ENCODE data around the gene HOXA2.

HOXA2 gene

DNA sequence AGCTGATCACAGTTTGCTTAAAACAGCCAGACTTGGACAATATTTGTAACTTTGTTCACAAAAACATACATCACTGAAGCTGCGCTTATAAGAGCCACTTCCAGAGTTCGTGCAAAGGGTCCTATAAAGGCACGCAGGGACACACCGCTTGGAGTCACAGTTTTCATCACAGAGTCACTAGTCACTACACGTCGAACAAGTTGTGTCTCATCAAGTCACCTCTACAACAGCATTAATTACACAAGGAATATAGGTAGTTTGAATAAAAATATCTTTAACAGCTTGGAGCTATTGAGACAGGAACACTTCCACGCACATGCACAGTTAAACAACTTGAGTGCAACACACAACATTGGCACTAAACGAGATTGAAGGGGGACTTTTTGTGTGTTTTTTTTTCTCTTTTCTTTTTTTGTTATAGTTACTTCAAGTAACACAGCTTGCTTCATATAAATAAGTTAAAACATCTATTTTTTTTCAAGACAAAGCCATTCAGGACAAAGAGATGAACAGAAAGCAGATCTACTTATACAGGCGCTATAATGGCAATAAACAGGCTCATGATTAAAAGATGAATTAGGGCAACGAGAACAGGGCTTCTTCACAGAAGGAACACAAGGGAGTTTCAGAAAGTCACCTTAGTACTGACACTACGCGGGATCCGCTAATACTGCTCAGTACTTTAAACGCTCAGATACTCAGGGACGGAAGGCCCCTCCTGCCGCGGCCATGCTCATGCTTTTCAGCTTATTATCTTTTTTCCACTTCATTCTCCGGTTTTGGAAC lies 38.8 kb upstream of the HOXA2 start:
- DNase-seq (ENCODE audit: low spot score), result no peak

DNA sequence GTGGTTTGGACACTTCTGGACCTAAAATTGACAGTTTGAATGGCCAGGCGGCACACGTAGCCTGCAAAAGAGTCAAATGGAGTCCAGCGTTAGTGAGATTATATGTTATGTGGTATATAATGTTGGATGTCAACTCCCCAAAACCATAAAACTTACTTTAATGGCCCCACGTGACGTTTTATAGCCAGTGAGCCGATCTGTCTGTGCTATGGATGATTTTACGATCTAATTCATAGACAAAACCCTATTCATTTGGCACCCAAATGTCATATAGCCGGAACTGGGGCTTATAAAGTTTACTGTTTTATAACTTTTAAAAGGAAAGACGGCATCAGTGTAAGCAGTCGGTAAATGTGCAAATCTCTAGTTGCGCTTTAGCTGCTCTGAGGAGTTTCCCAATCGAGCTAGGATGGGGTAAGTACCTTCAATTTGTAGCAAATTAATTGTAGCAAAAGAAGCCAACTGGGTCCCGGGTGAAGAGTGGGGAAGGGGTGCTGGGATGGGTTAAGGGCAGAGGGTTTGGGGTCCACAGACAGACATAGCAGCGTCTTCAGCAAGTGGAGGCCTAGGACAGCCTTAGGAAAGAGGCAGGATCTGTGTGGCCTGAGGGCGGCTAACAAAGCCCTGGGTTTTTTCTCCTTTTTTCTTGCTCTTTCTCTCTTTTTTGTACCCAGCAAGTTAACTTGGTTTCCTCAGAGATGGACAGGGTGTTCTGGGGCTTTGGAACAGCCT lies 37.8 kb upstream of the HOXA2 start:
- no peak for DNase-seq (ENCODE audit: low spot score)

DNA sequence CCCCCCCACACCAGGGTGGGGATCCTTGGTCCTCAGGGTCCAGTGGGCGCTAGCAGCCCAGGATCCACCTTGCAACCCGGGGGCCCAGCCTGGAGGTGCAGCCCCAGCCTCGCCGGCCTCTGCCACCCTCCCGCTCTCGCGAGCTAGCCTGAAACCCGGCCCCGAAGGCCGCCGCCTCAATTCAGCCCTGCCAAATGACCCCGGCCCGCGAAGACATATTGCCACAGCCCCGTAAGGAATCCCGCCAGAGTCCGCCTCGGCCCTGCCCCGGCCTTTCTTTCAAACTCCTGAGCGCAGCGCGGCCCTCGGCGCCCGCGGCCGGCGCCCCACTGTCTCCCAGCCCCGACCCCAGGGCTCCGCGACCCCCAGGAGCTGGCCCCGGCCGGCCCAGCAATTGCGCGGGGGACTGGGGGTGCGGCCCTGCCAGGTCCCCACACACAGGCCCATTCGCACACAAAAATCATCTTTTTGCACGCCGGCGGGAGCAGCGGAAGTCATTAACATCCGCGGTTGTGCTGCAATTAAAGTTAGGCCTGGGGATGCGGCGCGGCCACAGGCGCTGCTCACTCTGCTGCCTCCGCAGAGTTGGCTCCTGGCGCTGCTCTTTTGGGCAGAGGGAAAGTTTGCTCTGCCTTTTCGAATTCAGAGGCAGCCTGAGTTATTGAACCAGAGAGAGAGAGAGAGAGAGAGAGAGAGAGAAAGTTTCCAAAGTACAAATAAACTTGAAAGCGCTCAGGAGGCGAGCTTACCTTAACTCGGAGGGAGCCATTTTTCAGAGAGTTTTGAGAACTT lies 37.0 kb upstream of the HOXA2 start:
- no peak for DNase-seq (ENCODE audit: low spot score)

DNA sequence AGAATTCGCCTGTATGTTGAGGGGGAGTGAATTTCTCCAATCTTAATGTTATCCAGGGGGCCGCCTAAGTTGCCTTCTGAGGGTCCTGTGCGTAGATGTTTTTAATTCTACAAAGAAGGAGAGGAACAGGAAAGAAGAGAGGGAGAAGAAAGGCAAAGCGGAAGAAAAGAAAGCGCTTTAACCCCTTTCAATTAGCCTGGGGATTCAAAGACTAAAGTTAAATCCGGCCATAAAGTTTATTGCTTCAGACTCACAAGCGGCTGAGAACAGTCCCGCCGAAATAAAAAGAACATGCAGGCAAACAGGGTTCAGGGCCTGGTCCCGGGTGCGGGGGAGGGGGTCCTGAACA lies 36.5 kb upstream of the HOXA2 start:
- DNase-seq (ENCODE audit: low spot score), result no peak

DNA sequence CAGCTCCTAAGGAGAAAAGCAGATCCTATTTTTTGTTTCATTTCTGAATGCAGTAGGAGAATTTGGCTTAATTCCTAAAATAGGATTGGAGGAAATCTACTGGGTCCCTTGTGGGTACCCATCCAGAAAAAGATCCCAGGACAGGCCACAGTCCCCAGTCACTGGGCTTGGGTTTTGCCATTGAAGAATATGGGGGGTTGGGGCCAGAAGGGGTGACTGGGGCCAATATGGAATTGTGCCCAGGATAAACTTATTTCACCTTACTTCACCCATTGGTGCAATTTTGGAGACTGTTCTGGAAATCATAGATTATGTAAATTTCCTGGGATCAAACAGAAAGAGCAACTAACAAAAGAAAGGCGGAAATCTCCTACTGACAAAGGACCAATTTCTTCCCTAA lies 36.0 kb upstream of the HOXA2 start:
- DNase-seq (ENCODE audit: low spot score), result no peak

DNA sequence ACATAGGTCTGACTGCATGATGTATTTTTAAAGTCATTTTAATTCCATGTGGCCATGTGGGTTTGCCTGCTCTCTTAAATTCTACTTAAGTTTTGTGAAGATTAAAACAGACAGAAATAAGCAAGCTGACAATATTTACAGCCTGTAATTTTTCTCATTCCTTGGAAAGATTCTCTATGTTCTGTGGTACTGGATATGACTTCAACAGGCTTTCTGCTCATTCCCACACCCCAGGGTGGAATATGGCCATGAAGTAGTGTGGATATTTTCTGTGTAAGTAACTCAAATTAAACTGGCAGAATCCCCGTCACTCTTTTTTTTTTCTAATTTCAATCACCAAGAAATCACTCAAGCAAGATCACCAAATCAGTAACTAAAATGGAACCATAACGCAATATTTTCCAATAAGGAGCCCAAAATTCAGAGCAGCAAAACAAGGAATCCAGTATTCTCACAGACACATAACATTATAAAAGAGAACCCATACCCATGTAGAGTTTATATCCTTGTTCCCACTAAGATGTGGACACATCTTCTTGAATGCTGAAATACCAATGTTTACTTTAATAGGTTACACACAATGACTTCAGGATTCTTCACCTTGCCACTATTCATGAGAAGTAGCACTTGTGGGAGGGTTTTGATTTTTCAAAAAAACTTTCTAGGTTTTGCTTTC lies 35.3 kb upstream of the HOXA2 start:
- DNase-seq (ENCODE audit: low spot score), result no peak

DNA sequence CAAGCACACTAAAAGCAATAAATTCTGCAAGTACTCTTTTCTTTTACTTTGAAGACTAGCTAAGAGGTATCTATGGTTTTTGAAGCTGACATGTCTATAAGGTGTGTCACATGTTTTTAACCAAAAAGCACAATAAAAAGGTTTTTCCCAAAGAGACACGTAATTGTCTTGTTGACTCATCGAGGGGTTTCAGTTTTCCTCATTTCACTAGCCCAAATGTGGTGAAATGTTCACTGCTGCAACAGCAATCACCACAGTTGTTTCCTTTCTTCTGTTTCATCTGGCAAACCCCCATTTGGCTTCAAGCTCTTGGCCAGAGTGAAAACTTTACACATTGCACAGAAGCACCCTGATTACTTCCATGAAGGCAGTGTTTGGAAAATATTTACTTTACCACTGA lies 31.9 kb upstream of the HOXA2 start:
- DNase-seq (ENCODE audit: low spot score), result no peak

DNA sequence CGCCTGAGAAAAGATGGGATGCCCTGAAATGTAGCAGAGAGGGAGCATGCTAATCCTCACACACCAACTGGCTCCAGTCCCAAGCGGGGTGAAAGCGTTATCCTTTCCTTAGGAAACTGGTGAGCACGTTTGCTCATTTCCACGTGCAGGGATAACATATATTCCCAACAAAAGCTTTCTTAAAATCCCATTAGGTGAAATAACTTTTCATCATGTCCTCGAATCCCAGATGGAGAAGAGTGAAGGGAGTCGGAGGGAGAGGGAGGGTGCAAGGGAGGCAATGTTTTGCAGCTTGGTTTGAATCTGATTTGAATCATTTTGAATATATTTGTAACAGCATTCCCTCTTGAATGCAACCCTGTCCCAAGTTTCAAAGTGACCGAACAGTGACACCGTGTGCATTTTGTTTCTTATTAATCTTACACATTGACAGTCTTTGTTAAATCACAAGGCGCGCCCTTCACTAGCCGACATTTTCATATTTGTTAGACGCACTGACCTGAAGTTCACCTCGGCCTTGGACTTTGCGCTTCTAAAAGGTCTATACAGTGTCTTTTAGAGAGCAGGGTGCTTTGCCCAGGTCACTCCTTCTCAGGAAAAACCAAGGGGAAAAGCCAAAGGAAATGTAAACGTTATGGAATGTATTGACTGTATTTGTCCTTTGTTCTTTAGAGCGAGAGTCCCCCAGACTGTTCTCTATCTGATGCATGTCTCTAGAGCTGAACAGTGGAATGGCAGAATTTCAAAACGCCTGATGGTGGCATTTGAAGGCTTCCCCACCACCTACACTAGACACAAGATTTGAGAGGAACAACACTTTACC lies 31.1 kb upstream of the HOXA2 start:
- DNase-seq (ENCODE audit: low spot score), result no peak

DNA sequence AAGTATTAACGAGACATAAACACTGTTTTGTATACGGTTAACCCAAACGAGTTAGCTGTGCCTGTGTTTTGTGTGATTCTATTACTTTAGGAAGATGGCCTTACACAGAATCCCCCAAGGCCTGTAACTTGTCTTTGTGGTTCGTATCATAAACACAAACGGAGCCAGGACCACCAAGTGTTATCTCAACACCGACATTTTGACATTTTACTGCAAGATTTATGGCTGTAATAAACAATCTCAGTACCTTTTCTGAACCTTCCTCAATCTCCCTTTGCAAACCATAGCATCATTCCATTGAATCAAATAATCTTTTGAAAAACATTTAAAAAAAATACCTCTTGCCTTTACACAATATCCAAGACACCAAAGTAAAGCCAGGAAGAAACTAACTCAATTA lies 30.5 kb upstream of the HOXA2 start:
- DNase-seq (ENCODE audit: low spot score), result no peak

DNA sequence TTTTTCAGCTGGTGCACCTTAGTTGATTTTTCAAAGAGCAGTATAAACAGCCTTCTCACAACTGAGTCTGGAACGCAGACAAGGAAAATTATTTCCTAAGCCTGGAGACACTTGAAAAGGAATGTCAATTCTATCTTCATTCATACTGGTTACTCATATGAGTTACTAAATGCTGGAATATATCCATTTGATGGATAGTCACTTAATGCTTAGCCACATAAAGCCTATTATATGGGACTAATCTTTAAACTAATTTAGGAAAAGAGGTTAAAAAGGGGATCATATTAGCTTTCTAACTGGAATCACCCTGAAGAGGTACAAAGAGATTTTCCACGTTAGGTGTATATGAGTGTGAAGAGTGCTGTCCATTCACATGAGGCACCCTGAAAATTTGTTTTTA lies 29.7 kb upstream of the HOXA2 start:
- no peak for DNase-seq (ENCODE audit: low spot score)

DNA sequence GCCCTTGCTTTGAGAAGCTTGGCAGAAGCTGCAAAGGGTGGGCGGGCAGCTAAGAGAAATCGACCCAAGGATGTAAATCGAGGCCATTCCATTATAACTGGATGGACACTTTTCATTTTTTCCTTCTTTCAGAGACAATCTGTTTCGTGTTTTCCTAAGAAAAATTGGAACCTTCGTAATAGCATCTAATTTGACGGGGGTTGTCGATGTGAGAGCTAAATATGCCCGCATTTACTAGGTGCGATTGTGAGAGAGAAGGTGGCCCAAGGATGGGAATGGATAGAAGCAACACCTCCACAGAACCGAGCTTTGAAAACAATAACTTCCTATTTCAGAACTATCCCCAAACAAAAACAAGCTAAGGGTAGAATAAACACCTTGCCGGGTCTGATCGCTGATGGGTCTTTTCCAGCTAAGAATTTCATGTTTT lies 28.9 kb upstream of the HOXA2 start:
- DNase-seq (ENCODE audit: low spot score), result no peak

DNA sequence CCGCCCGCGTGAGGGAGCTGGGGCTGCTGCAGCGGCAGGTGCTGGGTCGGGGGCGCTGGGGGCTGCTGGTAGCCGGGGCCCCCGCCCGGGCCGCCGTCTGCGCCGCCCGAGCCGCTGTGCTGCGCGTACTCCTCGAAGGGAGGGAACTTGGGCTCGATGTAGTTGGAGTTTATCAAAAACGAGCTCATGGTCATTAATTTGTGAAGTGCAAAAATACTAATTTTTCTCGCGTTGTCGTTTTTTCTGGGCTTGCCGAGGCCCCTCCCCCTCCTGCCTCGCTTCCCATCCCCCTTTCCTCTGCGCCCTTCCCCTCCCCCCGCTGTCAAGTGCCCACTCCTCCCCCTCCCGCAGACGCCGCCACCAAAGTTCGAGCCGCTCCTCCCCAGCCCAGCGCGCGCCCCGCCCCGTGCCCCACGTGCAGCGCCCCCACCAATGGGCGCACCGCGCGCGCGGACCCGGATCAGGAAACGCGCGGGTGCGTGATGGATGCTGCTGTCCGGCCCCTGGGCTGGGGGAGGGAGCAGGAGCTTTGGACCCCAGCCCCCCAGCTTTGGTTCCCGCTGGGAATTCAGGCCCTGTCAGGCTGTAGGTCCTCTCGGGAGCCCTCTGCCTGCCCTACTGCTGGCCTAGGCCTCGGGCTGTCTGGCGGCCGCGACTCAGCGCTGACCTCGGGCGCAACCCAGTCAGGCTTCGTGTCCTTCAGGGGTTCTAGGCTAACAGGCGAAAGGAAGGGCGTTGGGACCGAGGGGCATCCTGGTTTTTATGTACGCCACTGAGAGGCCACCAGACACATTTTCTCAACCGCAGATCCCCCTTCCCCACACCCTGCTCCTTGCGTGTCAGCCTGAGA lies 28.3 kb upstream of the HOXA2 start, which contains the start of gene HOXA4:
Gene HOXA4, minus strand, starts transcription at position 218 of the 850 bp plus-strand sequence. Its CDS starts 24 bp downstream, at position 194.
- DNase-seq (ENCODE audit: low spot score), result peak; percentile 87

DNA sequence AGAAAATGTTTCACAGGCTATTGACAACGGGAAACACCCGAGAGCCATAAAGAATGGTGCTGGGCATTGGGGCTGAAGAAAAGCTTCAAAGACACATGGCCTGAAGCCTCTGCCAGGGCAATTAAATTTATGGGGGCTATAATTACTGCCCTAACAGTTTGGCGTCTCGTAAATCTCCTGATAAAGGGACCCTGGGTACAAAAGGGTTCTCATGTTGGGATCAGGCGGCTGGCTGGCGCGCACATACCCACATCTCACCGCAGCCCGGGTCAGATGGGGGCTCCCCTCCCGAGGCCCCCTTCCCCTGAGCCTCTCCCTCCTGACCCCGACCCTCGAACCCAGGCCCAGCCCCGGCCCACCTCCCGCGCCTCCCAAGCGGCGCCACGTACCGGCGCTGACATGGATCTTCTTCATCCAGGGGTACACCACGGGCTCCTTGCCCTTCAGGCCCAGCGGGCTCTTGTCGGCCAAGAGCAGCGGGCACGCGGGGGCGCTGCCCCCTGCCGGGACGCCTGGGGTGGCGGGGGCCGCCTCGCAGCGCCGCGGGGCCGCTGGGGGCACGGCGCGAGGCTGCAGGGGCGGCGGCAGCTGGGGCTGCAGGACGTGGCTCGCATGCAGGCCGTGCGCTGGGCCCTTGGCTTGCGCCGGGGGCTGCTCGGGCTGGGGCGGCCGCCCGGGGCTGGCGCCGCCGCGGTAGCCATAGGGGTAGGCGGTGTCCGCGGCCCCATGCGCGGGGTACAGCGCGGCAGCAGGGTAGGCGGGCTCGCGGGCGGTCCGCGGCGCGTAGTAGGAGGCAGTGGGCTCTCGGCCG lies 27.5 kb upstream of the HOXA2 start:
- DNase-seq (ENCODE audit: low spot score), result no peak

DNA sequence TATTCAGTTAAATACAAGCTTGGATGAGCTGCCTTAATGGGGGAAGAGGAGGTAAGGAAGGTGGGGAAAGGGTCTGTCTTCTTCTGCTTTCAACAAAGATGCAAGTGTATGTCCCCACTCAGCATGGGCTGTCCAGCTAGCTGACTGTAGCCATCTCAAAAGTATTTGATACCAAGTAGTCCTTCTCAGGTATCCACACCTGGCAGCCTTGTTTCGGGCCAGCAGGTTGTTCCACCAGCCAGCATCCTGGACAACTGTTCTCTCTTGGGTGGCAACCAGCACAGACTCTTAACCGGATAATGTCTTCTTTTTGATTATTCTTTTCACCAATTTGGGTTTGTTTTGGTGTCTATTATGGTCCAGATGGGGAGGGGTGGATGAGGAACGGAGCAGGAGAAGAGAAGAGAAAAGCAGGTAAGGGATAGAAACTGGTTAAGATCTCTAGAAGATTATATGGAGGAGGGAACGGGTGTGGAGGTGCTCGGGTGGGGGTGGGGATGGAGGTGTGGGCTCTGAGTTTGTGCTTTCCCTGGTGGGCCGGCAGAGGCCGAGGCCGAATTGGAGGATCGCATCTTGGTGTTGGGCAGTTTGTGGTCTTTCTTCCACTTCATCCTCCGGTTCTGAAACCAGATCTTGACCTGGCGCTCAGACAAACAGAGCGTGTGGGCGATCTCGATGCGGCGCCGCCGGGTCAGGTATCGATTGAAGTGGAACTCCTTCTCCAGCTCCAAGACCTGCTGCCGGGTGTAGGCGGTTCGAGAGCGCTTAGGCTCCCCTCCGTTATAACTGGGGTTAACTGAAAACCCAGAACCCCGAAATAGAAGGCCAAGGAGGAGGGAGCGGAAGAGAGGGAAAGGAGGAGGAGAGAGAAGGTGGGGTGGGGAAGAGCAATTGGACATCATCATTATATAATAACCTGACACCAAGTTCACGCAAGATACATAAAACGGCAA lies 26.6 kb upstream of the HOXA2 start:
- no peak for DNase-seq (ENCODE audit: low spot score)

DNA sequence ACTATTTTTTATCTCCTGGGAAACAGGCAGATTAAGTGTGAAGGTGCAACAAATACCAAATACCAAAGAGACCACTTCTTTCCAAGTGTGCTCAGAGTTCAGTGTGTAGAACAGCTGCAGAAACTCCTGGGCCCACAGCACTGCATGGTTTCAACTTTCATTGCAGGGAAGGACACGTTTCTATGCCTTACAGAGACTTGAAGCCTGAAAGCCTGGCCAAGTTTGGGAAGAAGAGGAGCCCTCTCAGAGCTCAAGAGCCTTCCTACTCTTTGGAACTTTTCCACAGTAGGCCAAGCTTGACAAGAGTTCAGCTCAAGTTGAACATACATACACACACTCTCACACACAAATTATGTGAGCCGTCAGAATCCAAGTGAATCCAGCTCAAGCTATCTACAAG lies 25.6 kb upstream of the HOXA2 start:
- no peak for DNase-seq (ENCODE audit: low spot score)

DNA sequence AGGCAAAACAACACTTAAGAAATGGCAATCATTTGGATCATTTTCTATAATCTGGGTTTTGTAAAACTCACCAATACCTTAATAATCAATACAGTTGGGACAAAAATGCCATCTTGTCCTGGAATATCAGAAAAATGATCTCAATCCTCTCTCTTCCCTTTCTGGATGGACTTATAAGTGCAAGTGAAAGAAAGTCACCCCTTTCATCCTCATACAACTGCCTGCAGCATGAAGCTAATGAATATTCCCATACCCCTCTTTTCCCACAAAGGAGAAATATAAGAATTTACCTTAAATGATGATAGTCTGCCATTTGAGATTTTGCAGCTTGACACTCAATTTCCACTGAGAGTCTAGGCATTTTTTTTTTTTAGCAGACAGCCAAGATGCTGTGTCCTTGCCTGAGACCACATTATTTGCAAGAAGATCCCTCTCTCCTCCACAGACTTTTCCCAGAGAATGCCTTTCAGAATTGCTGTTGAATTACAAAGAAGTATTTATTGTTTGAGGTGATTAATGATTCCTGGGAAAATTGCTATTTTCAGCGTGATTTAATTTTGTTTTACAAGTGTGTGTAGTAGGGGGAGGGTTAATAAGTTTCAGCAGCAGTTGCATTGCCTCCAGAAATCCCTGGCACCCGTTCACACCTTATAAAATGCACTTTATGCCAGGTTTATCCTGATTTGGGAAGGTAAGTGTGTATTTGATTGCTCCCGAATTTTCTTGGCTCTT lies 24.3 kb upstream of the HOXA2 start:
- no peak for DNase-seq (ENCODE audit: low spot score)

DNA sequence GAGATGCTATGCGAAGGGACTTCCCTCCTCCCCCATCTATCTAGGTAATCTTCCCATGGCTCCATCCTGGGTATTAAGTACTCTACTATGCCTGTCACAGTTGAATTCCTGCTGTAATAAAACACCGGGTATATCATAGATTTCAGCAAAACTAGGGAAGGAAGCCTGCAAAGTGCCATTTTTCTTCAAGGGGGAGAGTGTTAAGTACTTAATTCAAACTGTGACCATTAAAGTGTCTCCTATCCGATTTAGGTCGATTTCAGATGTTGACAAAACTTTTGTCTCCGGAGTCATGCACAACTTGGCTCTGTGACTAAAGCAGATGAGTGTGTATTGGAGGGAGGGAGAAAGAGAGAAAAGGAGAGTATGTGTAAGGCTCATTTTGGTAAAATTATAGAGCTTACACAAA lies 23.5 kb upstream of the HOXA2 start:
- no peak for DNase-seq (ENCODE audit: low spot score)

Data from HuH-7.5 (cell line).